Ovary (tissue), 9 donors: ENCODE data around the gene RPLP2. TPM values are rescaled to one million over a fixed set of nuclear protein-coding genes. Genes with fewer than 3 reads are reported as not detected.

ENCODE experiments used
- polyA plus RNA-seq, 2 donors: library from polyadenylated mRNA; stranded (reverse); fragments of 200-250 nt in 1 of 2; fragments of 350-450 nt in 1 of 2; fragmentation: Illumina TruSeq in 1 of 2; extraction: RNeasy Lipid Tissue Mini Kit (QIAGEN cat#74804) in 1 of 2; gene quantifications; one replicate each; pipeline ENCODE4 v1.2.3, GENCODE V29; 2013 to 2014
- small RNA-seq: library from RNA; depleted of rRNA; stranded (forward); fragments of <200 nt; gene quantifications from one replicate; pipeline ENCODE3, GENCODE V24; 2016
- total RNA-seq, 7 donors: library from RNA; depleted of rRNA in 2 of 7; stranded (reverse); fragments of >200 nt in 2 of 7; fragmentation: NEBNext Ultra II Directional in 3 of 7; extraction: Animal tissue kit (Norgen Biotek cat#: 25700) in 3 of 7; gene quantifications; one replicate each; pipeline versions ENCODE4 v1.1.0 to v1.2.4, GENCODE V29; 2016 to 2023
- donor health status: DM: no; HTN: no; CAD: no; lungs with moderate emphysema.
- donor health status: DM: no; HTN: no; CAD: no.
- donor health status: Bipolar disorder and iron deficiency.
- donor health status: DM: yes; HTN: yes; CAD: no.
- donor health status: DM: no; HTN: no; CAD: no.
- donor health status: DM: yes; HTN: yes; CAD: no.

Gene RPLP2
- total and polyA plus RNA-seq, 9 donors = 237 to 4,238 (median 2,804) TPM

Small RNA genes lying within 50 kb of the gene (small RNA-seq; reads per million reads assigned to genes)
- gene SNORA52 = not detected

Other genes starting within 250 kb of the RPLP2 start
- 1 to 10 TPM in 5 of 7 donors, under 1 TPM in 2; 0.70 to 7.6 (median 1.2) TPM for gene LMNTD2, start 249.2 kb upstream of the RPLP2 start, total RNA-seq
- gene LMNTD2, start 249.2 kb upstream of the RPLP2 start, polyA plus RNA-seq = 1 to 10 TPM in 1 of 2 donors, not detected in 1; 1.1 TPM
- gene RASSF7, start 249.0 kb upstream of the RPLP2 start, total RNA-seq = 100 to 1,000 TPM in 1 of 7 donors, 10 to 100 TPM in 2, 1 to 10 TPM in 4; 4.7 to 163 (median 9.5) TPM
- 1 to 10 TPM in 1 of 2 donors, not detected in 1; 7.4 TPM for gene RASSF7, start 249.0 kb upstream of the RPLP2 start, polyA plus RNA-seq
- 10 to 100 TPM; 15.5 to 34.2 (median 31.0) TPM for gene PHRF1, start 233.5 kb upstream of the RPLP2 start, total RNA-seq
- 10 to 100 TPM in 1 of 2 donors, 1 to 10 TPM in 1; 3.8 to 21.3 TPM for gene PHRF1, start 233.5 kb upstream of the RPLP2 start, polyA plus RNA-seq
- 10 to 100 TPM in 6 of 7 donors, 1 to 10 TPM in 1; 8.2 to 59.1 (median 17.1) TPM for gene IRF7, start 194.0 kb upstream of the RPLP2 start, total RNA-seq
- 10 to 100 TPM in 1 of 2 donors, under 1 TPM in 1; 0.28 to 22.8 TPM for gene IRF7, start 194.0 kb upstream of the RPLP2 start, polyA plus RNA-seq
- 1 to 10 TPM in 1 of 7 donors, under 1 TPM in 2, not detected in 4; 0.20 to 2.3 (median 0.22) TPM for gene CDHR5, start 185.0 kb upstream of the RPLP2 start, total RNA-seq
- under 1 TPM in 1 of 2 donors, not detected in 1; 0.07 TPM for gene CDHR5, start 185.0 kb upstream of the RPLP2 start, polyA plus RNA-seq
- not detected for gene SCT, start 182.8 kb upstream of the RPLP2 start, total RNA-seq
- gene SCT, start 182.8 kb upstream of the RPLP2 start, polyA plus RNA-seq = under 1 TPM in 1 of 2 donors, not detected in 1; 0.68 TPM
- gene DRD4, start 172.7 kb upstream of the RPLP2 start, total RNA-seq = 1 to 10 TPM in 5 of 7 donors, under 1 TPM in 2; 0.57 to 3.3 (median 1.7) TPM
- gene DRD4, start 172.7 kb upstream of the RPLP2 start, polyA plus RNA-seq = under 1 TPM in 1 of 2 donors, not detected in 1; 0.63 TPM
- gene DEAF1, start 114.7 kb upstream of the RPLP2 start, total RNA-seq = 10 to 100 TPM; 15.5 to 43.4 (median 34.1) TPM
- gene DEAF1, start 114.7 kb upstream of the RPLP2 start, polyA plus RNA-seq = 10 to 100 TPM; 10.2 to 23.9 TPM
- gene TMEM80, start 114.2 kb upstream of the RPLP2 start, total RNA-seq = 10 to 100 TPM; 15.4 to 38.0 (median 30.5) TPM
- gene TMEM80, start 114.2 kb upstream of the RPLP2 start, polyA plus RNA-seq = 10 to 100 TPM; 28.9 to 37.6 TPM
- 10 to 100 TPM; 20.6 to 57.9 (median 34.2) TPM for gene EPS8L2, start 103.7 kb upstream of the RPLP2 start, total RNA-seq
- 10 to 100 TPM in 1 of 2 donors, 1 to 10 TPM in 1; 5.9 to 17.4 TPM for gene EPS8L2, start 103.7 kb upstream of the RPLP2 start, polyA plus RNA-seq
- 100 to 1,000 TPM in 6 of 7 donors, 10 to 100 TPM in 1; 75.0 to 134 (median 117) TPM for gene TALDO1, start 62.5 kb upstream of the RPLP2 start, total RNA-seq
- gene TALDO1, start 62.5 kb upstream of the RPLP2 start, polyA plus RNA-seq = 100 to 1,000 TPM in 1 of 2 donors, 10 to 100 TPM in 1; 76.8 to 103 TPM
- 10 to 100 TPM; 14.7 to 79.8 (median 59.9) TPM for gene GATD1, start 32.5 kb upstream of the RPLP2 start, total RNA-seq
- 10 to 100 TPM in 1 of 2 donors, 1 to 10 TPM in 1; 9.4 to 52.1 TPM for gene GATD1, start 32.5 kb upstream of the RPLP2 start, polyA plus RNA-seq
- gene CEND1, start 19.9 kb upstream of the RPLP2 start, total RNA-seq = under 1 TPM in 1 of 7 donors, not detected in 6; 0.15 TPM
- under 1 TPM in 1 of 2 donors, not detected in 1; 0.07 TPM for gene CEND1, start 19.9 kb upstream of the RPLP2 start, polyA plus RNA-seq
- gene SLC25A22, start 11.7 kb upstream of the RPLP2 start, total RNA-seq = 10 to 100 TPM in 6 of 7 donors, 1 to 10 TPM in 1; 6.6 to 23.3 (median 16.7) TPM
- gene SLC25A22, start 11.7 kb upstream of the RPLP2 start, polyA plus RNA-seq = 10 to 100 TPM in 1 of 2 donors, under 1 TPM in 1; 0.42 to 11.3 TPM
- gene PIDD1, start 4.7 kb upstream of the RPLP2 start, total RNA-seq = 10 to 100 TPM; 10.1 to 18.1 (median 14.1) TPM
- 10 to 100 TPM in 1 of 2 donors, under 1 TPM in 1; 0.23 to 14.0 TPM for gene PIDD1, start 4.7 kb upstream of the RPLP2 start, polyA plus RNA-seq
- gene PNPLA2, start 8.9 kb downstream of the RPLP2 start, total RNA-seq = 10 to 100 TPM; 33.0 to 98.2 (median 83.0) TPM
- 10 to 100 TPM; 12.9 to 91.5 TPM for gene PNPLA2, start 8.9 kb downstream of the RPLP2 start, polyA plus RNA-seq
- 1 to 10 TPM; 1.2 to 6.5 (median 3.9) TPM for gene CRACR2B, start 18.0 kb downstream of the RPLP2 start, total RNA-seq
- 1 to 10 TPM in 1 of 2 donors, under 1 TPM in 1; 0.18 to 5.0 TPM for gene CRACR2B, start 18.0 kb downstream of the RPLP2 start, polyA plus RNA-seq
- 100 to 1,000 TPM in 6 of 7 donors, 10 to 100 TPM in 1; 32.9 to 243 (median 176) TPM for gene CD151, start 23.0 kb downstream of the RPLP2 start, total RNA-seq
- gene CD151, start 23.0 kb downstream of the RPLP2 start, polyA plus RNA-seq = 100 to 1,000 TPM in 1 of 2 donors, 10 to 100 TPM in 1; 46.3 to 168 TPM
- gene POLR2L, start 32.6 kb downstream of the RPLP2 start, total RNA-seq = 10 to 100 TPM; 26.8 to 89.3 (median 62.7) TPM
- gene POLR2L, start 32.6 kb downstream of the RPLP2 start, polyA plus RNA-seq = 10 to 100 TPM in 1 of 2 donors, 1 to 10 TPM in 1; 4.9 to 67.3 TPM
- 100 to 1,000 TPM in 1 of 7 donors, 10 to 100 TPM in 6; 66.6 to 109 (median 89.7) TPM for gene TSPAN4, start 32.9 kb downstream of the RPLP2 start, total RNA-seq
- 100 to 1,000 TPM in 1 of 2 donors, 1 to 10 TPM in 1; 6.4 to 124 TPM for gene TSPAN4, start 32.9 kb downstream of the RPLP2 start, polyA plus RNA-seq
- 10 to 100 TPM; 62.2 to 90.7 (median 75.7) TPM for gene CHID1, start 100.8 kb downstream of the RPLP2 start, total RNA-seq
- gene CHID1, start 100.8 kb downstream of the RPLP2 start, polyA plus RNA-seq = 10 to 100 TPM; 41.0 to 68.1 TPM
- gene AP2A2, start 115.9 kb downstream of the RPLP2 start, total RNA-seq = 10 to 100 TPM; 27.7 to 80.1 (median 54.0) TPM
- gene AP2A2, start 115.9 kb downstream of the RPLP2 start, polyA plus RNA-seq = 100 to 1,000 TPM in 1 of 2 donors, 10 to 100 TPM in 1; 31.1 to 151 TPM
- 1 to 10 TPM in 1 of 7 donors, under 1 TPM in 5, not detected in 1; 0.23 to 7.2 (median 0.41) TPM for gene MUC6, start 226.8 kb downstream of the RPLP2 start, total RNA-seq
- under 1 TPM; 0.02 to 0.06 TPM for gene MUC6, start 226.8 kb downstream of the RPLP2 start, polyA plus RNA-seq